Measurements from ENCODE around the gene GRIA1. TPM values are rescaled to one million over a fixed set of nuclear protein-coding genes. Genes with fewer than 3 reads are reported as not detected.

Gene GRIA1
- total RNA-seq, 1 experiment from 2014 or later, result 0.81 TPM

DNA sequence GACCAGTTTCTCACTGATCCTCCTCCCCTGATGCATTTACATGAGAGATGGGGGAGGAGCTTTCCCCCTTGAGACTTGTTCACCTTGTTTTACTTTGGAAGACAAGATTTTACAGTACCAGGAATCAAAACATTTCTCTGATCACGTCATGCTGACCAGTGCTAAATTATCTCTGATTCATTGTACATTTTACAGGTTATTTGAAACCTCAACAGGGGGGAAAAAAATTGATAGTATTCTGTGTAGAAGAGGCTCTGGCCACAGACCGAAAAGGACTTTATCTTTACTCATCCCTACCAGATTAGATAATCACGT lies 133.9 kb downstream of the GRIA1 start:
- Mint-ChIP-seq H3K36me3 (no peaks in the 10 kb centered on the region), H3K9me3 (no peaks in the 10 kb centered on the region; the same call in 1 of the 2 replicates), H3K27ac (no peak overlapping the region), H3K4me3 (no peak overlapping the region), H3K27me3 (ENCODE audit: low read depth) (no peaks in the 10 kb centered on the region), H3K4me1 (peaks cover 17% of the 10 kb centered on the region)
- DNase-seq (ENCODE audit: low spot score) (no peak), ATAC-seq (no peak)
- ChIA-PET POLR2A (no interaction called here), CTCF (no interaction called here)
- TF ChIP-seq ZNF138 (CRISPR knock-in tag; conservative IDR thresholded peaks at IDR 0.05) (no peak), FOXJ3 (CRISPR knock-in tag; IDR thresholded peaks at IDR 0.05; ENCODE audit: borderline replicate concordance) (no peak), ELF4 (CRISPR knock-in tag; IDR thresholded peaks at IDR 0.05; ENCODE audit: low read depth) (no peak)
- TF ChIP-seq, protein P1, sequence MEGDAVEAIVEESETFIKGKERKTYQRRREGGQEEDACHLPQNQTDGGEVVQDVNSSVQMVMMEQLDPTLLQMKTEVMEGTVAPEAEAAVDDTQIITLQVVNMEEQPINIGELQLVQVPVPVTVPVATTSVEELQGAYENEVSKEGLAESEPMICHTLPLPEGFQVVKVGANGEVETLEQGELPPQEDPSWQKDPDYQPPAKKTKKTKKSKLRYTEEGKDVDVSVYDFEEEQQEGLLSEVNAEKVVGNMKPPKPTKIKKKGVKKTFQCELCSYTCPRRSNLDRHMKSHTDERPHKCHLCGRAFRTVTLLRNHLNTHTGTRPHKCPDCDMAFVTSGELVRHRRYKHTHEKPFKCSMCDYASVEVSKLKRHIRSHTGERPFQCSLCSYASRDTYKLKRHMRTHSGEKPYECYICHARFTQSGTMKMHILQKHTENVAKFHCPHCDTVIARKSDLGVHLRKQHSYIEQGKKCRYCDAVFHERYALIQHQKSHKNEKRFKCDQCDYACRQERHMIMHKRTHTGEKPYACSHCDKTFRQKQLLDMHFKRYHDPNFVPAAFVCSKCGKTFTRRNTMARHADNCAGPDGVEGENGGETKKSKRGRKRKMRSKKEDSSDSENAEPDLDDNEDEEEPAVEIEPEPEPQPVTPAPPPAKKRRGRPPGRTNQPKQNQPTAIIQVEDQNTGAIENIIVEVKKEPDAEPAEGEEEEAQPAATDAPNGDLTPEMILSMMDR (IDR thresholded peaks at IDR 0.05), result no peak
- TF ChIP-seq, protein P2, sequence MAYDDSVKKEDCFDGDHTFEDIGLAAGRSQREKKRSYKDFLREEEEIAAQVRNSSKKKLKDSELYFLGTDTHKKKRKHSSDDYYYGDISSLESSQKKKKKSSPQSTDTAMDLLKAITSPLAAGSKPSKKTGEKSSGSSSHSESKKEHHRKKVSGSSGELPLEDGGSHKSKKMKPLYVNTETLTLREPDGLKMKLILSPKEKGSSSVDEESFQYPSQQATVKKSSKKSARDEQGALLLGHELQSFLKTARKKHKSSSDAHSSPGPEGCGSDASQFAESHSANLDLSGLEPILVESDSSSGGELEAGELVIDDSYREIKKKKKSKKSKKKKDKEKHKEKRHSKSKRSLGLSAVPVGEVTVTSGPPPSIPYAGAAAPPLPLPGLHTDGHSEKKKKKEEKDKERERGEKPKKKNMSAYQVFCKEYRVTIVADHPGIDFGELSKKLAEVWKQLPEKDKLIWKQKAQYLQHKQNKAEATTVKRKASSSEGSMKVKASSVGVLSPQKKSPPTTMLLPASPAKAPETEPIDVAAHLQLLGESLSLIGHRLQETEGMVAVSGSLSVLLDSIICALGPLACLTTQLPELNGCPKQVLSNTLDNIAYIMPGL (CRISPR knock-in tag; IDR thresholded peaks at IDR 0.05), result no peak
- TF ChIP-seq, protein P3, sequence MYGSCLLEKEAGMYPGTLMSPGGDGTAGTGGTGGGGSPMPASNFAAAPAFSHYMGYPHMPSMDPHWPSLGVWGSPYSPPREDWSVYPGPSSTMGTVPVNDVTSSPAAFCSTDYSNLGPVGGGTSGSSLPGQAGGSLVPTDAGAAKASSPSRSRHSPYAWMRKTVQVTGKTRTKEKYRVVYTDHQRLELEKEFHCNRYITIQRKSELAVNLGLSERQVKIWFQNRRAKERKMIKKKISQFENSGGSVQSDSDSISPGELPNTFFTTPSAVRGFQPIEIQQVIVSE (CRISPR knock-in tag; IDR thresholded peaks at IDR 0.05; ENCODE audit: borderline replicate concordance), result no peak
- TF ChIP-seq, protein P4, sequence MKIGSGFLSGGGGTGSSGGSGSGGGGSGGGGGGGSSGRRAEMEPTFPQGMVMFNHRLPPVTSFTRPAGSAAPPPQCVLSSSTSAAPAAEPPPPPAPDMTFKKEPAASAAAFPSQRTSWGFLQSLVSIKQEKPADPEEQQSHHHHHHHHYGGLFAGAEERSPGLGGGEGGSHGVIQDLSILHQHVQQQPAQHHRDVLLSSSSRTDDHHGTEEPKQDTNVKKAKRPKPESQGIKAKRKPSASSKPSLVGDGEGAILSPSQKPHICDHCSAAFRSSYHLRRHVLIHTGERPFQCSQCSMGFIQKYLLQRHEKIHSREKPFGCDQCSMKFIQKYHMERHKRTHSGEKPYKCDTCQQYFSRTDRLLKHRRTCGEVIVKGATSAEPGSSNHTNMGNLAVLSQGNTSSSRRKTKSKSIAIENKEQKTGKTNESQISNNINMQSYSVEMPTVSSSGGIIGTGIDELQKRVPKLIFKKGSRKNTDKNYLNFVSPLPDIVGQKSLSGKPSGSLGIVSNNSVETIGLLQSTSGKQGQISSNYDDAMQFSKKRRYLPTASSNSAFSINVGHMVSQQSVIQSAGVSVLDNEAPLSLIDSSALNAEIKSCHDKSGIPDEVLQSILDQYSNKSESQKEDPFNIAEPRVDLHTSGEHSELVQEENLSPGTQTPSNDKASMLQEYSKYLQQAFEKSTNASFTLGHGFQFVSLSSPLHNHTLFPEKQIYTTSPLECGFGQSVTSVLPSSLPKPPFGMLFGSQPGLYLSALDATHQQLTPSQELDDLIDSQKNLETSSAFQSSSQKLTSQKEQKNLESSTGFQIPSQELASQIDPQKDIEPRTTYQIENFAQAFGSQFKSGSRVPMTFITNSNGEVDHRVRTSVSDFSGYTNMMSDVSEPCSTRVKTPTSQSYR (CRISPR knock-in tag; IDR thresholded peaks at IDR 0.05), result no peak
- TF ChIP-seq, protein P5, sequence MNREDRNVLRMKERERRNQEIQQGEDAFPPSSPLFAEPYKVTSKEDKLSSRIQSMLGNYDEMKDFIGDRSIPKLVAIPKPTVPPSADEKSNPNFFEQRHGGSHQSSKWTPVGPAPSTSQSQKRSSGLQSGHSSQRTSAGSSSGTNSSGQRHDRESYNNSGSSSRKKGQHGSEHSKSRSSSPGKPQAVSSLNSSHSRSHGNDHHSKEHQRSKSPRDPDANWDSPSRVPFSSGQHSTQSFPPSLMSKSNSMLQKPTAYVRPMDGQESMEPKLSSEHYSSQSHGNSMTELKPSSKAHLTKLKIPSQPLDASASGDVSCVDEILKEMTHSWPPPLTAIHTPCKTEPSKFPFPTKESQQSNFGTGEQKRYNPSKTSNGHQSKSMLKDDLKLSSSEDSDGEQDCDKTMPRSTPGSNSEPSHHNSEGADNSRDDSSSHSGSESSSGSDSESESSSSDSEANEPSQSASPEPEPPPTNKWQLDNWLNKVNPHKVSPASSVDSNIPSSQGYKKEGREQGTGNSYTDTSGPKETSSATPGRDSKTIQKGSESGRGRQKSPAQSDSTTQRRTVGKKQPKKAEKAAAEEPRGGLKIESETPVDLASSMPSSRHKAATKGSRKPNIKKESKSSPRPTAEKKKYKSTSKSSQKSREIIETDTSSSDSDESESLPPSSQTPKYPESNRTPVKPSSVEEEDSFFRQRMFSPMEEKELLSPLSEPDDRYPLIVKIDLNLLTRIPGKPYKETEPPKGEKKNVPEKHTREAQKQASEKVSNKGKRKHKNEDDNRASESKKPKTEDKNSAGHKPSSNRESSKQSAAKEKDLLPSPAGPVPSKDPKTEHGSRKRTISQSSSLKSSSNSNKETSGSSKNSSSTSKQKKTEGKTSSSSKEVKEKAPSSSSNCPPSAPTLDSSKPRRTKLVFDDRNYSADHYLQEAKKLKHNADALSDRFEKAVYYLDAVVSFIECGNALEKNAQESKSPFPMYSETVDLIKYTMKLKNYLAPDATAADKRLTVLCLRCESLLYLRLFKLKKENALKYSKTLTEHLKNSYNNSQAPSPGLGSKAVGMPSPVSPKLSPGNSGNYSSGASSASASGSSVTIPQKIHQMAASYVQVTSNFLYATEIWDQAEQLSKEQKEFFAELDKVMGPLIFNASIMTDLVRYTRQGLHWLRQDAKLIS (CRISPR knock-in tag; IDR thresholded peaks at IDR 0.05; ENCODE audit: borderline replicate concordance), result no peak
- TF ChIP-seq, protein P6, sequence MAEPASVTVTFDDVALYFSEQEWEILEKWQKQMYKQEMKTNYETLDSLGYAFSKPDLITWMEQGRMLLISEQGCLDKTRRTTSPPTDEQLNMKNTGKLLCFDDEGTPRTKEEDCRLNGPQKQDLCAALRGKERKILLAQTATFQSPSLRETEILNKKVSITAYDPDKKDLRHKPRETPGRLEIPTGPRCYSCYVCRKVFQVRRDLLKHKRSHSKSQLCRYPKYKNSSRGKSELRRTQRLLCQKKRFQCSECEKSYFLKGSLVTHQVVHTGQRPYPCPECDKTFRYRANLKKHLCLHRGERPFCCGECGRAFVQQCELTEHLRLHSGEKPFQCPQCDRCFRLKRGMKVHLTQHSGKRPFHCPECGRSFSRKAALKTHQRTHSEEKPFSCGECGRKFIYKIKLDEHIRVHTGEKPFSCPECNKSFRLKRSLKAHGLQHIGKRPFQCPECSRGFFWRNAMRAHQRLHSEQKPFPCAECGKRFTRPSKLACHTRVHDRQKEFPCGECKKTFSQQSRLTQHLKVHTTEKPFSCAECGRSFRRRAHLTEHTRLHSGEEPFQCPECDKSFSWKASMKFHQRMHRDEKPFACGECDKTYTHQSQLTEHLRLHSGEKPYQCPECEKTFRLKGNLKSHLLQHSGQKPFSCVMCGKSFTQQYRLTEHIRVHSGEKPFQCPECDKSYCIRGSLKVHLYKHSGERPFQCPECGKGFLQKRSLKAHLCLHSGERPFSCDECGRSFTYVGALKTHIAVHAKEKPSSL (CRISPR knock-in tag; conservative IDR thresholded peaks at IDR 0.05), result no peak
- TF ChIP-seq, protein P7, sequence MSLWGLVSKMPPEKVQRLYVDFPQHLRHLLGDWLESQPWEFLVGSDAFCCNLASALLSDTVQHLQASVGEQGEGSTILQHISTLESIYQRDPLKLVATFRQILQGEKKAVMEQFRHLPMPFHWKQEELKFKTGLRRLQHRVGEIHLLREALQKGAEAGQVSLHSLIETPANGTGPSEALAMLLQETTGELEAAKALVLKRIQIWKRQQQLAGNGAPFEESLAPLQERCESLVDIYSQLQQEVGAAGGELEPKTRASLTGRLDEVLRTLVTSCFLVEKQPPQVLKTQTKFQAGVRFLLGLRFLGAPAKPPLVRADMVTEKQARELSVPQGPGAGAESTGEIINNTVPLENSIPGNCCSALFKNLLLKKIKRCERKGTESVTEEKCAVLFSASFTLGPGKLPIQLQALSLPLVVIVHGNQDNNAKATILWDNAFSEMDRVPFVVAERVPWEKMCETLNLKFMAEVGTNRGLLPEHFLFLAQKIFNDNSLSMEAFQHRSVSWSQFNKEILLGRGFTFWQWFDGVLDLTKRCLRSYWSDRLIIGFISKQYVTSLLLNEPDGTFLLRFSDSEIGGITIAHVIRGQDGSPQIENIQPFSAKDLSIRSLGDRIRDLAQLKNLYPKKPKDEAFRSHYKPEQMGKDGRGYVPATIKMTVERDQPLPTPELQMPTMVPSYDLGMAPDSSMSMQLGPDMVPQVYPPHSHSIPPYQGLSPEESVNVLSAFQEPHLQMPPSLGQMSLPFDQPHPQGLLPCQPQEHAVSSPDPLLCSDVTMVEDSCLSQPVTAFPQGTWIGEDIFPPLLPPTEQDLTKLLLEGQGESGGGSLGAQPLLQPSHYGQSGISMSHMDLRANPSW (CRISPR knock-in tag; conservative IDR thresholded peaks at IDR 0.05; ENCODE audit: low read depth), result no peak
- TF ChIP-seq, protein P8, sequence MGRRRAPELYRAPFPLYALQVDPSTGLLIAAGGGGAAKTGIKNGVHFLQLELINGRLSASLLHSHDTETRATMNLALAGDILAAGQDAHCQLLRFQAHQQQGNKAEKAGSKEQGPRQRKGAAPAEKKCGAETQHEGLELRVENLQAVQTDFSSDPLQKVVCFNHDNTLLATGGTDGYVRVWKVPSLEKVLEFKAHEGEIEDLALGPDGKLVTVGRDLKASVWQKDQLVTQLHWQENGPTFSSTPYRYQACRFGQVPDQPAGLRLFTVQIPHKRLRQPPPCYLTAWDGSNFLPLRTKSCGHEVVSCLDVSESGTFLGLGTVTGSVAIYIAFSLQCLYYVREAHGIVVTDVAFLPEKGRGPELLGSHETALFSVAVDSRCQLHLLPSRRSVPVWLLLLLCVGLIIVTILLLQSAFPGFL (CRISPR knock-in tag; IDR thresholded peaks at IDR 0.05; ENCODE audit: borderline replicate concordance), result no peak

All from WTC11 (cell line).